SK-N-SH treated with all-trans-retinoic acid at 6 μM for 48 hours (cell line): Measurements from ENCODE around the gene ISY1.

ENCODE experiments used
- ZNF70 ChIP-seq: fragments of 450-650 bp; formaldehyde crosslinking; IDR thresholded peaks from 2 replicates; pipeline ENCODE4 v1.5.0; 2020; ENCODE audit warnings: mild to moderate bottlenecking, moderate library complexity
- TF ChIP-seq, protein P1 (sequence below): fragments of 250-450 bp; sonication (Bioruptor Pico); IDR thresholded peaks from 2 replicates; pipeline ENCODE4 v1.5.1; 2020; ENCODE audit warnings: low read depth, mild to moderate bottlenecking, moderate library complexity

DNA sequence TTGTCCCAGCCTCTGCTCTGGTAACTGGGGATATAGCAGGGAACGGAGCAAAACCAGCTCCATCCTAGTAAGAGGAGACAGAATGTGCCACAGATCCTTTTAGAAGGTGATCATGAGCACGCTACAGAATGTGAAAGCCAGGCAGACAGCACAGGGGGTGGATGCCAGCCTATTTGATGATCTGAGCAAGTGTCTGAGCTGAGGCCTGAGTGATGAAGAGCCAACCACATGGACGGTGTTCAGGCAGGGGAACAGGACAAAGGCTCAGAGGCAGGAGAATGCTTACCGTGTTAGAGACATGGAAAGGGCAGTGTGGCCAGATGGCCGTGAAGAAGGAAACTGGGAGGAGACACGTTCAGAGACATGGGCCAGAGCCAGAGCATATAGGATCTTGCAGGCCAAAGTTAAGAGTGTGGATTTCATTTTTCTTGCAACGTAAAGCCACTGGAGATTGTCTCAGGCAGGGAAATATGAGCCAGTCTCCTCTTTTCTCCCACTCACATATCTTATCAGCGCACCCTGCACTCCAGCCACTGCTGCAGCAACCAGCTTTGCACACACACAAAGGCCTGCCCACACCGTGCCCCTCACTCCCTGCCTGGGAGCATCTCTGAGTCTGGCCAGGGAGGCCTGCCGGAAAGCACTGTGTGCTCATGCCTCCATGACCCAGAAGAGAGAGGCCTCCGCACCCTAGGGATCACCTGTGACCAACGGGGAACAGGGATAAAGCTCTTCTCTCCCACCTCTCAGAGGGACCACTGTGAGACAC lies 59.3 kb downstream of the ISY1 start:
- TF ChIP-seq ZNF70 = no peak
- TF ChIP-seq, protein P1, sequence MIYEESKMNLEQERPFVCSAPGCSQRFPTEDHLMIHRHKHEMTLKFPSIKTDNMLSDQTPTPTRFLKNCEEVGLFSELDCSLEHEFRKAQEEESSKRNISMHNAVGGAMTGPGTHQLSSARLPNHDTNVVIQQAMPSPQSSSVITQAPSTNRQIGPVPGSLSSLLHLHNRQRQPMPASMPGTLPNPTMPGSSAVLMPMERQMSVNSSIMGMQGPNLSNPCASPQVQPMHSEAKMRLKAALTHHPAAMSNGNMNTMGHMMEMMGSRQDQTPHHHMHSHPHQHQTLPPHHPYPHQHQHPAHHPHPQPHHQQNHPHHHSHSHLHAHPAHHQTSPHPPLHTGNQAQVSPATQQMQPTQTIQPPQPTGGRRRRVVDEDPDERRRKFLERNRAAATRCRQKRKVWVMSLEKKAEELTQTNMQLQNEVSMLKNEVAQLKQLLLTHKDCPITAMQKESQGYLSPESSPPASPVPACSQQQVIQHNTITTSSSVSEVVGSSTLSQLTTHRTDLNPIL = no peak
